HepG2 (cell line): ENCODE data around the gene TENM3.

ENCODE experiments used
- JUN ChIP-seq: sonication (generic); formaldehyde crosslinking; IDR thresholded peaks from 2 replicates; pipeline ENCODE4 v1.4.0; 2020; ENCODE audit warnings: mild to moderate bottlenecking, missing genetic modification reagents
- TF ChIP-seq, protein P1 (sequence below): sonication (generic); formaldehyde crosslinking; IDR thresholded peaks from 2 replicates; pipeline ENCODE4 v1.4.0; 2020; ENCODE audit warnings: missing genetic modification reagents, mild to moderate bottlenecking, borderline replicate concordance
- TF ChIP-seq, protein P2 (sequence below): sonication (generic); formaldehyde crosslinking; IDR thresholded peaks from 2 replicates; pipeline ENCODE4 v1.5.0; 2020; ENCODE audit warnings: mild to moderate bottlenecking, missing genetic modification reagents, moderate library complexity

DNA sequence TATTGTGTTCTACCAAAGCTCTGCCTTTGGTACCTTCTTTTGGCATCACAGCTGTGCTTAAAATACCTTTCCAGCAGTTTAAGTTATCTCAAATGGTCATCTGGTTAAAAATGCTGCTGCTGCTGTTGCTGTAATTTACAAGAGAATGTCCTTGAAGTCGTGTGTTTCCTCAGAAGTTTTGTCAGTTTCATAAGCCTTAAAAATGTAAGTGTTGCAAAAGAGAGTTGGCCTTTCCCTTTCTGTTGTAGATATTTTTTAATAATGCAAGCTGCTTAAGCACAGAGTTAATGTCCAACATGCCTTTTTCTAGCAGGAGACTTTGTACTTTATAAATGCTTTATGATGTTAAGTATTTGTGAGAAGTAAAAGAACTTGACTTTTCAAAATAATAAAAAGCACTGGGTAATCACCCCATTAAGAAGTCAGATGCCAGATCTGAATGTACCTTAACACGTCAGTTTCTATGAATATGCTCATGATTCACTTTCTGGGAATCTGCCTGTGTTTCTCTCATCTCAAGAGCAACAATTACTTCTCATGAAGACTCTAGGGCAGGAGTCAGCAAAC is 35.3 kb upstream of the TENM3 start:
- TF ChIP-seq, protein P1, sequence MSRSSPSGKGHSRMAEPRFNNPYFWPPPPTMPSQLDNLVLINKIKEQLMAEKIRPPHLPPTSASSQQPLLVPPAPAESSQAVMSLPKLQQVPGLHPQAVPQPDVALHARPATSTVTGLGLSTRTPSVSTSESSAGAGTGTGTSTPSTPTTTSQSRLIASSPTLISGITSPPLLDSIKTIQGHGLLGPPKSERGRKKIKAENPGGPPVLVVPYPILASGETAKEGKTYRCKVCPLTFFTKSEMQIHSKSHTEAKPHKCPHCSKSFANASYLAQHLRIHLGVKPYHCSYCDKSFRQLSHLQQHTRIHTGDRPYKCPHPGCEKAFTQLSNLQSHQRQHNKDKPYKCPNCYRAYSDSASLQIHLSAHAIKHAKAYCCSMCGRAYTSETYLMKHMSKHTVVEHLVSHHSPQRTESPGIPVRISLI = no peak
- TF ChIP-seq JUN = no peak
- TF ChIP-seq, protein P2, sequence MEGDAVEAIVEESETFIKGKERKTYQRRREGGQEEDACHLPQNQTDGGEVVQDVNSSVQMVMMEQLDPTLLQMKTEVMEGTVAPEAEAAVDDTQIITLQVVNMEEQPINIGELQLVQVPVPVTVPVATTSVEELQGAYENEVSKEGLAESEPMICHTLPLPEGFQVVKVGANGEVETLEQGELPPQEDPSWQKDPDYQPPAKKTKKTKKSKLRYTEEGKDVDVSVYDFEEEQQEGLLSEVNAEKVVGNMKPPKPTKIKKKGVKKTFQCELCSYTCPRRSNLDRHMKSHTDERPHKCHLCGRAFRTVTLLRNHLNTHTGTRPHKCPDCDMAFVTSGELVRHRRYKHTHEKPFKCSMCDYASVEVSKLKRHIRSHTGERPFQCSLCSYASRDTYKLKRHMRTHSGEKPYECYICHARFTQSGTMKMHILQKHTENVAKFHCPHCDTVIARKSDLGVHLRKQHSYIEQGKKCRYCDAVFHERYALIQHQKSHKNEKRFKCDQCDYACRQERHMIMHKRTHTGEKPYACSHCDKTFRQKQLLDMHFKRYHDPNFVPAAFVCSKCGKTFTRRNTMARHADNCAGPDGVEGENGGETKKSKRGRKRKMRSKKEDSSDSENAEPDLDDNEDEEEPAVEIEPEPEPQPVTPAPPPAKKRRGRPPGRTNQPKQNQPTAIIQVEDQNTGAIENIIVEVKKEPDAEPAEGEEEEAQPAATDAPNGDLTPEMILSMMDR (CRISPR knock-in tag) = no peak
